ENCODE data around the gene WWOX. TPM values are rescaled to one million over a fixed set of nuclear protein-coding genes. Genes with fewer than 3 reads are reported as not detected.

WWOX gene
- polyA plus RNA-seq, 1 donor from 2014 or later: 25.6 TPM

GRCh38 chr16:78791011-78791410 is 691.6 kb downstream of the WWOX start:
- Histone ChIP-seq H3K9me3 (ENCODE audit: low read length) (no peaks in the 10 kb centered on the region), H4K20me1 (ENCODE audit: insufficient read depth) (no peaks in the 10 kb centered on the region), H2AFZ (ENCODE audit: low read depth, low read length) (no peak overlapping the region), H3K9ac (ENCODE audit: low read length) (no peak overlapping the region), H3K27ac (ENCODE audit: low read length) (no peak overlapping the region), H3K27me3 (ENCODE audit: insufficient read depth, low read depth, low read length) (no peaks in the 10 kb centered on the region), H3K79me2 (replicated peaks; ENCODE audit: insufficient read depth, low read length) (no peaks in the 10 kb centered on the region), H3K4me3 (ENCODE audit: low read length) (no peak overlapping the region), H3K36me3 (ENCODE audit: insufficient read depth, low read length) (no peaks in the 10 kb centered on the region), H3F3A (ENCODE audit: insufficient read depth, low read length, poor library complexity, severe bottlenecking) (no peaks in the 10 kb centered on the region), H3K9me2 (ENCODE audit: insufficient read depth, low read length) (no peaks in the 10 kb centered on the region), H3K4me2 (ENCODE audit: low read length) (no peak overlapping the region)
- TF ChIP-seq EP300 (conservative IDR thresholded peaks at IDR 0.05; ENCODE audit: poor library complexity, severe bottlenecking) (no peak), SMC3 (conservative IDR thresholded peaks at IDR 0.05; ENCODE audit: poor library complexity) (no peak), POLR2AphosphoS5 (IDR thresholded peaks at IDR 0.05) (no peak), TAF1 (IDR thresholded peaks at IDR 0.05; ENCODE audit: low read depth) (no peak), RAD21 (conservative IDR thresholded peaks at IDR 0.05) (no peak), EZH2 (IDR thresholded peaks at IDR 0.05; ENCODE audit: borderline replicate concordance, insufficient read depth, low read length, poor library complexity, severe bottlenecking) (no peak), MXI1 (conservative IDR thresholded peaks at IDR 0.05; ENCODE audit: poor library complexity, severe bottlenecking) (no peak), REST (IDR thresholded peaks at IDR 0.05; ENCODE audit: borderline replicate concordance) (no peak)
- TF ChIP-seq, protein P1, sequence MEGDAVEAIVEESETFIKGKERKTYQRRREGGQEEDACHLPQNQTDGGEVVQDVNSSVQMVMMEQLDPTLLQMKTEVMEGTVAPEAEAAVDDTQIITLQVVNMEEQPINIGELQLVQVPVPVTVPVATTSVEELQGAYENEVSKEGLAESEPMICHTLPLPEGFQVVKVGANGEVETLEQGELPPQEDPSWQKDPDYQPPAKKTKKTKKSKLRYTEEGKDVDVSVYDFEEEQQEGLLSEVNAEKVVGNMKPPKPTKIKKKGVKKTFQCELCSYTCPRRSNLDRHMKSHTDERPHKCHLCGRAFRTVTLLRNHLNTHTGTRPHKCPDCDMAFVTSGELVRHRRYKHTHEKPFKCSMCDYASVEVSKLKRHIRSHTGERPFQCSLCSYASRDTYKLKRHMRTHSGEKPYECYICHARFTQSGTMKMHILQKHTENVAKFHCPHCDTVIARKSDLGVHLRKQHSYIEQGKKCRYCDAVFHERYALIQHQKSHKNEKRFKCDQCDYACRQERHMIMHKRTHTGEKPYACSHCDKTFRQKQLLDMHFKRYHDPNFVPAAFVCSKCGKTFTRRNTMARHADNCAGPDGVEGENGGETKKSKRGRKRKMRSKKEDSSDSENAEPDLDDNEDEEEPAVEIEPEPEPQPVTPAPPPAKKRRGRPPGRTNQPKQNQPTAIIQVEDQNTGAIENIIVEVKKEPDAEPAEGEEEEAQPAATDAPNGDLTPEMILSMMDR (IDR thresholded peaks at IDR 0.05; ENCODE audit: poor library complexity, severe bottlenecking): no peak

- Histone ChIP-seq H3K9ac (ENCODE audit: low read length) (no peak overlapping the region), H3K4me3 (ENCODE audit: low read length) (no peak overlapping the region), H4K20me1 (ENCODE audit: insufficient read depth) (no peaks in the 10 kb centered on the region), H3F3A (ENCODE audit: insufficient read depth, low read length, poor library complexity, severe bottlenecking) (no peaks in the 10 kb centered on the region), H3K4me2 (ENCODE audit: low read length) (no peak overlapping the region), H2AFZ (ENCODE audit: low read depth, low read length) (no peak overlapping the region), H3K36me3 (ENCODE audit: insufficient read depth, low read length) (no peaks in the 10 kb centered on the region), H3K9me3 (ENCODE audit: low read length) (no peaks in the 10 kb centered on the region), H3K27ac (ENCODE audit: low read length) (no peak overlapping the region), H3K79me2 (replicated peaks; ENCODE audit: insufficient read depth, low read length) (no peaks in the 10 kb centered on the region), H3K9me2 (ENCODE audit: insufficient read depth, low read length) (no peaks in the 10 kb centered on the region), H3K27me3 (ENCODE audit: insufficient read depth, low read depth, low read length) (no peaks in the 10 kb centered on the region)
- no peak for TF ChIP-seq SMC3 (conservative IDR thresholded peaks at IDR 0.05; ENCODE audit: poor library complexity)
- TF ChIP-seq TAF1 (IDR thresholded peaks at IDR 0.05; ENCODE audit: low read depth): no peak
- TF ChIP-seq RAD21 (conservative IDR thresholded peaks at IDR 0.05): no peak
- TF ChIP-seq POLR2AphosphoS5 (IDR thresholded peaks at IDR 0.05): no peak
- TF ChIP-seq MXI1 (conservative IDR thresholded peaks at IDR 0.05; ENCODE audit: poor library complexity, severe bottlenecking): no peak
- TF ChIP-seq EZH2 (IDR thresholded peaks at IDR 0.05; ENCODE audit: borderline replicate concordance, insufficient read depth, low read length, poor library complexity, severe bottlenecking): no peak
- TF ChIP-seq REST (IDR thresholded peaks at IDR 0.05; ENCODE audit: borderline replicate concordance): no peak
- no peak for TF ChIP-seq EP300 (conservative IDR thresholded peaks at IDR 0.05; ENCODE audit: poor library complexity, severe bottlenecking)
- TF ChIP-seq, protein P1 (IDR thresholded peaks at IDR 0.05; ENCODE audit: poor library complexity, severe bottlenecking): no peak
Observed at GRCh38 chr16:78791926-78792325, 692.5 kb downstream of the WWOX start.

Data from neural cell (in vitro differentiated cells).